Neural cell (in vitro differentiated cells): ENCODE measurements around the gene WDR1.

Source experiments
- CTCF ChIP-seq: fragments of 450-650 bp; IDR thresholded peaks from 2 replicates; pipeline ENCODE4 v1.5.1; 2014; ENCODE audit warnings: antibody characterized with exemption, mild to moderate bottlenecking, moderate library complexity; ENCODE audit not compliant: poor library complexity, severe bottlenecking
- EZH2 ChIP-seq: fragments of 200-600, 300-800 bp; shearing (Covaris generic), sonication (generic); IDR thresholded peaks from 2 replicates; pipeline ENCODE4 v1.6.1; 2014; ENCODE audit warnings: antibody characterized with exemption, low read length, borderline replicate concordance, mild to moderate bottlenecking; ENCODE audit not compliant: insufficient read depth, poor library complexity, severe bottlenecking
- POLR2AphosphoS5 ChIP-seq: IDR thresholded peaks from 2 replicates; pipeline ENCODE4 v1.6.1; 2012
- SMC3 ChIP-seq: fragments of 450-650 bp; conservative IDR thresholded peaks from 2 replicates; pipeline ENCODE4 v1.6.1; 2014; ENCODE audit warnings: antibody characterized with exemption, mild to moderate bottlenecking, moderate library complexity; ENCODE audit not compliant: poor library complexity

GRCh38 chr4:10144479-10144878, 27.9 kb upstream of the WDR1 start:
- TF ChIP-seq CTCF (no peak), SMC3 (no peak), POLR2AphosphoS5 (no peak), EZH2 (no peak)
